Measurements from ENCODE around the gene PAPSS1. TPM values are rescaled to one million over a fixed set of nuclear protein-coding genes. Genes with fewer than 3 reads are reported as not detected.
A peak's percentile ranks its signal among the peaks of the same experiment; 100 is the strongest.

PAPSS1 gene
- total and polyA plus RNA-seq, 2 of the 8 experiments (the other 6 are each of a cell fraction or from before 2014, with no cell fraction given) = 79.2 to 98.5 TPM

DNA sequence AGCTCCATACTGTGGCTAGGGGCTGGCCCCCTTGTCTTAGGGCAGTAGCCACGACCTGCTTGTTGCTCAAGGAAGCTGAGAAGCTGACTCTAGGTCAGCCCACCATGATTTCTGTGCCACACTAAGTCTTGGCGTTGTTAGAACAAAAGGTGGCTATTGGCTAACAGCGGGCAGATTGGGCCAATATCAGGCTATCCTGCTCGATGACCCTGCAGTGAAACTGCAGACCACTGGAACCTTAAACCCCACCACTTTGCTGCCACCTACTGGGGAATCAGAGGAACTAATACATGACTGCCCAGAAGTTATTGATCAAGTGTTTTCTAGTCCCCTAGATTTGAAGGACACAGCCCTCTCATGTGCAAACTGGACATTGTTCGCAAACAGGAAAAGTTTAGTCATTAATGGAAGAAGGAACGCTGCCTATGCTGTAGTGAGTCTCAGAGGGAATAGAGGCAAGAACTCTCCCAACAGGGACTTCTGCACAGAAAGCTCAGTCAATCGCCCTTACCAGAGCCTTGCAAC lies 17.0 kb upstream of the PAPSS1 start:
- H2AFZ ChIP-seq (ENCODE audit: low read length) = 0 out of 2 replicates have a peak overlapping the region, but pooled peaks have one; percentile 28
- H3K14ac ChIP-seq (ENCODE audit: insufficient read length) = no peak overlapping the region
- POLR2A ChIA-PET (ENCODE audit: partially characterized antibody) = interaction anchor here (1.1 kb wide), 1 partner anchor 22 kb away, joined by 3 read pairs; no protein-coding TSS in a partner anchor
- H2BK5ac ChIP-seq (ENCODE audit: low read depth, low read length) = no peak overlapping the region
- peaks cover 10 to 32% (median 16%) of the 10 kb centered on the region in 4 experiments; a peak in 5 of 7 replicates for H3K27me3 ChIP-seq (replicated peaks in 1 of 4; ENCODE audit: control insufficient read depth in 3 of 4, extremely low read depth in 1 of 4, insufficient read depth in 3 of 4, low read length in 3 of 4)
- no peak overlapping the region for H4K91ac ChIP-seq (replicated peaks; ENCODE audit: insufficient read length, low read length)
- no peak overlapping the region for H4K5ac ChIP-seq (ENCODE audit: insufficient read length, low read depth, low read length)
- no peak overlapping the region for H2BK12ac ChIP-seq (ENCODE audit: low read depth, low read length)
- no peaks in the 10 kb centered on the region for H3K9me3 ChIP-seq (ENCODE audit: insufficient read depth in 2 of 2, low read depth in 1 of 2, low read length in 1 of 2)
- no peak overlapping the region for H3K18ac ChIP-seq (ENCODE audit: extremely low read depth, low read length)
- H2BK20ac ChIP-seq (ENCODE audit: low read length) = no peak overlapping the region
- H3K79me2 ChIP-seq (ENCODE audit: control insufficient read depth in 1 of 2, insufficient read depth in 2 of 2, low read length in 2 of 2) = no peaks in the 10 kb centered on the region
- H3K4me2 ChIP-seq (ENCODE audit: insufficient read depth in 1 of 2, low read depth in 2 of 2, low read length in 2 of 2) = no peak overlapping the region
- no peak overlapping the region for H4K8ac ChIP-seq (ENCODE audit: extremely low read depth, insufficient read depth, low read length)
- H3K4me1 ChIP-seq (replicated peaks in 1 of 4; ENCODE audit: control insufficient read depth in 3 of 4, insufficient read depth in 4 of 4, low read length in 3 of 4) = peaks cover 0 to 21% (median 6%) of the 10 kb centered on the region in 4 experiments; a peak in 5 of 7 replicates
- peak in 1 of 2 experiments; percentile 66 for DNase-seq (ENCODE audit: low read depth in 1 of 2, low spot score in 2 of 2)
- no peak overlapping the region for H3K4me3 ChIP-seq (ENCODE audit: extremely low read depth in 1 of 4, insufficient read depth in 2 of 4, low read depth in 3 of 4, low read length in 4 of 4)
- H3K4ac ChIP-seq (replicated peaks; ENCODE audit: insufficient read length, low read depth, low read length) = no peak overlapping the region
- no peaks in the 10 kb centered on the region for H3K23me2 ChIP-seq (ENCODE audit: low read depth, low read length)
- H3K79me1 ChIP-seq (ENCODE audit: low read depth, low read length) = no peaks in the 10 kb centered on the region
- CTCF ChIA-PET (ENCODE audit: partially characterized antibody) = interaction anchor here (0.6 to 4.5 kb wide), 48 partner anchors 9 to 618 kb away, joined by 3 to 32 read pairs (median 4); partner anchors contain the start of genes PAPSS1 and SGMS2
- H2AK5ac ChIP-seq (ENCODE audit: low read depth, low read length) = no peak overlapping the region
- H2BK120ac ChIP-seq (replicated peaks; ENCODE audit: low read depth, low read length) = no peak overlapping the region
- H3K9ac ChIP-seq (replicated peaks in 1 of 4; ENCODE audit: extremely low read depth in 1 of 4, low read depth in 3 of 4, low read length in 3 of 4) = no peak overlapping the region
- peak; percentile 83 for FAIRE-seq
- WGBS, 2 experiments (ENCODE audit: extremely low coverage in 1 of 2, insufficient coverage in 1 of 2, insufficient read length in 1 of 2, insufficient replicate concordance in 2 of 2, low coverage in 1 of 2, low lambda C conversion rate in 2 of 2, missing lambda C conversion rate in 1 of 2) = 52% methylated on average over 7 of the region's 7 CpGs; no CpG with 5 or more reads in 1 of the 2 experiments
- no peaks in the 10 kb centered on the region for H3K36me3 ChIP-seq (ENCODE audit: control insufficient read depth in 2 of 4, insufficient read depth in 4 of 4, low read length in 3 of 4)
- H3K27ac ChIP-seq (ENCODE audit: low read depth, low read length) = no peak overlapping the region
- no peak overlapping the region for H3K23ac ChIP-seq (ENCODE audit: insufficient read length)
- no peaks in the 10 kb centered on the region for H4K20me1 ChIP-seq (replicated peaks in 1 of 2; ENCODE audit: control insufficient read depth in 1 of 2, insufficient read depth in 2 of 2, low read length in 2 of 2)
- no peak overlapping the region for H3K56ac ChIP-seq (replicated peaks; ENCODE audit: insufficient read length, low read depth, low read length)
- H2BK15ac ChIP-seq (ENCODE audit: low read length) = no peak overlapping the region

All from H1 (cell line).